H1 (cell line): ENCODE data around the gene SIK3. TPM values are rescaled to one million over a fixed set of nuclear protein-coding genes. Genes with fewer than 3 reads are reported as not detected.

Experiments used
- CTCF ChIA-PET: fragments of 300-600 bp; sonication (Branson Sonifier 250); formaldehyde crosslinking; loops from one replicate; lab custom pipeline; 2021; ENCODE audit not compliant: partially characterized antibody; lab: Charles Lee
- POLR2A ChIA-PET: fragments of 300-600 bp; sonication (Branson Sonifier 250); formaldehyde crosslinking; loops from one replicate; lab custom pipeline; 2021; ENCODE audit warnings: inconsistent platforms; ENCODE audit not compliant: partially characterized antibody; lab: Charles Lee
- DNase-seq, 2 experiments: peaks; one replicate each; pipeline versions ENCODE4 v3.0.0 to v3.0.0-alpha.2; 2010 to 2022; ENCODE audit warnings: low spot score in 2 of 2, low read depth in 1 of 2, mixed read lengths in 1 of 2
- FAIRE-seq: peaks from 2 replicates; lab custom pipeline; 2011; peaks lifted over from hg19 to GRCh38; lab: Jason Lieb, UNC
- H2AFZ ChIP-seq: 2 replicates; pipeline ENCODE4 v1.8.1; 2012; ENCODE audit warnings: low read length, inconsistent platforms
- H2AK5ac ChIP-seq: 2 replicates; pipeline ENCODE4 v1.6.1; 2013; ENCODE audit warnings: low read depth, low read length
- H2BK120ac ChIP-seq: replicated peaks from 2 replicates; pipeline ENCODE3; 2013; ENCODE audit warnings: low read depth, low read length, inconsistent platforms
- H2BK12ac ChIP-seq: 2 replicates; pipeline ENCODE4 v1.6.1; 2013; ENCODE audit warnings: low read depth, low read length
- H2BK15ac ChIP-seq: 2 replicates; pipeline ENCODE4 v1.6.1; 2013; ENCODE audit warnings: low read length
- H2BK20ac ChIP-seq: 2 replicates; pipeline ENCODE4 v1.6.1; 2013; ENCODE audit warnings: low read length
- H2BK5ac ChIP-seq: 2 replicates; pipeline ENCODE4 v1.6.1; 2013; ENCODE audit warnings: low read depth, low read length
- H3K14ac ChIP-seq: 2 replicates; pipeline ENCODE4 v1.6.1; 2013; ENCODE audit warnings: inconsistent platforms; ENCODE audit not compliant: insufficient read length
- H3K18ac ChIP-seq: 2 replicates; pipeline ENCODE4 v1.6.1; 2013; ENCODE audit warnings: low read length; ENCODE audit errors: extremely low read depth
- H3K23ac ChIP-seq: 2 replicates; pipeline ENCODE4 v1.6.1; 2013; ENCODE audit warnings: inconsistent platforms; ENCODE audit not compliant: insufficient read length
- H3K23me2 ChIP-seq: 2 replicates; pipeline ENCODE4 v1.6.1; 2013; ENCODE audit warnings: low read depth, low read length
- H3K27ac ChIP-seq: 2 replicates; pipeline ENCODE4 v1.6.1; 2011; ENCODE audit warnings: low read depth, low read length, inconsistent platforms
- H3K27me3 ChIP-seq, 4 experiments: replicated peaks in 1 of 4; 1 replicate in 1 of 4; 2 replicates in 3 of 4; pipeline versions ENCODE4 v1.6.1 to v1.8.1; 2011 to 2013; ENCODE audit warnings: low read length in 3 of 4, mild to moderate bottlenecking in 3 of 4, inconsistent platforms in 2 of 4, mixed read lengths in 2 of 4, moderate library complexity in 1 of 4; ENCODE audit not compliant: control insufficient read depth in 3 of 4, insufficient read depth in 3 of 4; ENCODE audit errors: extremely low read depth in 1 of 4
- H3K36me3 ChIP-seq, 4 experiments: 2 replicates each; pipeline versions ENCODE4 v1.6.1 to v1.8.1; 2011 to 2013; ENCODE audit warnings: mild to moderate bottlenecking in 4 of 4, low read length in 3 of 4, moderate library complexity in 2 of 4, control low read depth in 1 of 4, inconsistent platforms in 1 of 4; ENCODE audit not compliant: insufficient read depth in 4 of 4, control insufficient read depth in 2 of 4
- H3K4ac ChIP-seq: replicated peaks from 2 replicates; pipeline ENCODE3; 2013; ENCODE audit warnings: low read length, low read depth, mixed read lengths, inconsistent platforms; ENCODE audit not compliant: insufficient read length
- H3K4me1 ChIP-seq, 4 experiments: replicated peaks in 1 of 4; 1 replicate in 1 of 4; 2 replicates in 3 of 4; pipeline versions ENCODE4 v1.6.1 to v1.8.1; 2011 to 2013; ENCODE audit warnings: low read length in 3 of 4, inconsistent platforms in 2 of 4, mixed read lengths in 1 of 4; ENCODE audit not compliant: insufficient read depth in 4 of 4, control insufficient read depth in 3 of 4
- H3K4me2 ChIP-seq, 2 experiments: 2 replicates each; pipeline versions ENCODE4 v1.6.1 to v1.8.1; 2011 to 2013; ENCODE audit warnings: low read depth in 2 of 2, low read length in 2 of 2, control low read depth in 1 of 2, inconsistent platforms in 1 of 2, mild to moderate bottlenecking in 1 of 2; ENCODE audit not compliant: insufficient read depth in 1 of 2
- H3K4me3 ChIP-seq, 4 experiments: fragments of 200-600, 300-600 bp in 1 of 4; sonication (generic), shearing (Covaris generic), sonication (Bioruptor Twin) in 1 of 4; 2 replicates each; pipeline versions ENCODE4 v1.5.1 to v1.8.1; 2011 to 2016; ENCODE audit warnings: low read length in 4 of 4, low read depth in 3 of 4, control low read depth in 2 of 4, inconsistent platforms in 2 of 4, mild to moderate bottlenecking in 2 of 4, mixed read lengths in 1 of 4, moderate library complexity in 1 of 4; ENCODE audit not compliant: insufficient read depth in 2 of 4; ENCODE audit errors: extremely low read depth in 1 of 4
- H3K56ac ChIP-seq: replicated peaks from 2 replicates; pipeline ENCODE3; 2013; ENCODE audit warnings: low read depth, mild to moderate bottlenecking, mixed read lengths, low read length, inconsistent platforms; ENCODE audit not compliant: insufficient read length
- H3K79me1 ChIP-seq: 2 replicates; pipeline ENCODE4 v1.6.1; 2013; ENCODE audit warnings: low read depth, low read length, control low read depth
- H3K79me2 ChIP-seq, 2 experiments: 2 replicates each; pipeline versions ENCODE4 v1.6.1 to v1.8.1; 2012 to 2013; ENCODE audit warnings: low read length in 2 of 2, mild to moderate bottlenecking in 2 of 2, inconsistent platforms in 1 of 2; ENCODE audit not compliant: insufficient read depth in 2 of 2, control insufficient read depth in 1 of 2
- H3K9ac ChIP-seq, 4 experiments: replicated peaks in 1 of 4; 1 replicate in 1 of 4; 2 replicates in 3 of 4; pipeline versions ENCODE4 v1.6.1 to v1.8.1; 2011 to 2013; ENCODE audit warnings: low read depth in 3 of 4, low read length in 3 of 4, control low read depth in 2 of 4, mild to moderate bottlenecking in 2 of 4, moderate library complexity in 2 of 4, inconsistent platforms in 1 of 4; ENCODE audit errors: extremely low read depth in 1 of 4
- H3K9me3 ChIP-seq, 2 experiments: 2 replicates each; pipeline versions ENCODE4 v1.6.1 to v1.8.1; 2012 to 2013; ENCODE audit warnings: mild to moderate bottlenecking in 2 of 2, moderate library complexity in 2 of 2, control low read depth in 1 of 2, inconsistent platforms in 1 of 2, low read depth in 1 of 2, low read length in 1 of 2, mixed read lengths in 1 of 2; ENCODE audit not compliant: insufficient read depth in 2 of 2
- H4K20me1 ChIP-seq, 2 experiments: replicated peaks in 1 of 2; 2 replicates each; pipeline versions ENCODE3 to v1.8.1; 2011 to 2013; ENCODE audit warnings: inconsistent platforms in 2 of 2, low read length in 2 of 2, mild to moderate bottlenecking in 1 of 2; ENCODE audit not compliant: insufficient read depth in 2 of 2, control insufficient read depth in 1 of 2
- H4K5ac ChIP-seq: 2 replicates; pipeline ENCODE4 v1.6.1; 2013; ENCODE audit warnings: low read length, low read depth, mixed read lengths, inconsistent platforms; ENCODE audit not compliant: insufficient read length
- H4K8ac ChIP-seq: 2 replicates; pipeline ENCODE4 v1.8.0; 2013; ENCODE audit warnings: mild to moderate bottlenecking, moderate library complexity, low read length, inconsistent platforms; ENCODE audit not compliant: insufficient read depth; ENCODE audit errors: extremely low read depth
- H4K91ac ChIP-seq: replicated peaks from 2 replicates; pipeline ENCODE3; 2013; ENCODE audit warnings: low read length, mixed read lengths, inconsistent platforms; ENCODE audit not compliant: insufficient read length
- CEBPB ChIP-seq: IDR thresholded peaks from 2 replicates; pipeline ENCODE4 v1.6.1; 2012; ENCODE audit warnings: low read depth, low read length
- CHD2 ChIP-seq: IDR thresholded peaks from 2 replicates; pipeline ENCODE4 v1.6.1; 2012; ENCODE audit warnings: low read length, improper control_type of control experiment
- FOSL1 ChIP-seq: IDR thresholded peaks from 2 replicates; pipeline ENCODE4 v1.6.1; 2011; ENCODE audit warnings: mild to moderate bottlenecking, low read depth, low read length, moderate library complexity; ENCODE audit not compliant: insufficient read depth
- KDM5A ChIP-seq: fragments of 200-600 bp; IDR thresholded peaks from 2 replicates; pipeline ENCODE4 v1.7.1; 2012; ENCODE audit warnings: mild to moderate bottlenecking, low read length, inconsistent platforms, mixed read lengths
- RFX5 ChIP-seq: IDR thresholded peaks from 2 replicates; pipeline ENCODE4 v1.6.1; 2011; ENCODE audit warnings: low read depth, low read length, improper control_type of control experiment, borderline replicate concordance
- SIN3A ChIP-seq, 2 experiments: IDR thresholded peaks in 1 of 2; conservative IDR thresholded peaks in 1 of 2; 2 replicates each; pipeline ENCODE4 v1.6.1; 2011 to 2012; ENCODE audit warnings: low read length in 2 of 2, improper control_type of control experiment in 1 of 2, low read depth in 1 of 2, mild to moderate bottlenecking in 1 of 2
- SUZ12 ChIP-seq: fragments of 200-600 bp; sonication (generic); IDR thresholded peaks from 2 replicates; pipeline ENCODE4 v1.6.1; 2012; ENCODE audit warnings: mild to moderate bottlenecking, inconsistent platforms, low read length, moderate library complexity, mixed read lengths
- TBP ChIP-seq: IDR thresholded peaks from 2 replicates; pipeline ENCODE4 v1.6.1; 2011; ENCODE audit warnings: low read depth, low read length, improper control_type of control experiment
- ZNF274 ChIP-seq: IDR thresholded peaks from 2 replicates; pipeline ENCODE4 v1.7.0; 2012; ENCODE audit warnings: low read length, borderline replicate concordance; ENCODE audit errors: extremely low read depth
- WGBS, 2 experiments: shearing (Covaris generic) in 1 of 2; methylation state at CpG; one replicate each; pipeline versions ENCODE4 v1.1.6 to v1.1.7; 2013 to 2015; ENCODE audit warnings: low lambda C conversion rate in 2 of 2, mixed read lengths in 2 of 2, inconsistent platforms in 1 of 2, low coverage in 1 of 2, missing lambda C conversion rate in 1 of 2; ENCODE audit not compliant: insufficient replicate concordance in 2 of 2, insufficient coverage in 1 of 2, insufficient read length in 1 of 2; ENCODE audit errors: extremely low coverage in 1 of 2, missing lambda C conversion rate in 1 of 2; 5-methylcytosine and 5-hydroxymethylcytosine counted together
- polyA plus RNA-seq, 7 experiments: library from polyadenylated mRNA; depleted of rRNA in 3 of 7; stranded (reverse) in 5 of 7; unstranded in 2 of 7; fragments of >200 nt in 5 of 7; fragments of 200-250 nt in 2 of 7; gene quantifications; 1 replicate in 5 of 7; 2 replicates in 1 of 7; 4 replicates in 1 of 7; pipeline versions ENCODE4 v1.2.1 to v1.2.3, GENCODE V29; 2011 to 2013; ENCODE audit warnings: missing spikeins in 2 of 7, mixed read lengths in 2 of 7
- total RNA-seq: library from RNA; stranded (reverse); fragmentation: NEBNext Ultra II Directional; extraction: Animal tissue kit (Norgen Biotek cat#: 25700); gene quantifications from 2 replicates; pipeline ENCODE4 v1.2.1, GENCODE V29; 2021
- TF ChIP-seq, protein P1 (sequence below): IDR thresholded peaks from 2 replicates; pipeline ENCODE4 v1.6.1; 2011; ENCODE audit warnings: low read depth, mild to moderate bottlenecking, low read length; ENCODE audit not compliant: insufficient read depth
- TF ChIP-seq, protein P2 (sequence below), 3 experiments: IDR thresholded peaks; 1 replicate in 2 of 3; 2 replicates in 1 of 3; pipeline versions ENCODE4 v1.5.1 to v1.6.1; 2011; ENCODE audit warnings: low read length in 3 of 3, mild to moderate bottlenecking in 3 of 3, inconsistent platforms in 2 of 3, low read depth in 1 of 3, moderate library complexity in 1 of 3; ENCODE audit not compliant: insufficient read depth in 1 of 3; ENCODE audit errors: control extremely low read depth in 1 of 3

Gene SIK3
- total and polyA plus RNA-seq, 2 of the 8 experiments (the other 6 are each of a cell fraction or from before 2014, with no cell fraction given), result 19.9 to 32.1 TPM

DNA sequence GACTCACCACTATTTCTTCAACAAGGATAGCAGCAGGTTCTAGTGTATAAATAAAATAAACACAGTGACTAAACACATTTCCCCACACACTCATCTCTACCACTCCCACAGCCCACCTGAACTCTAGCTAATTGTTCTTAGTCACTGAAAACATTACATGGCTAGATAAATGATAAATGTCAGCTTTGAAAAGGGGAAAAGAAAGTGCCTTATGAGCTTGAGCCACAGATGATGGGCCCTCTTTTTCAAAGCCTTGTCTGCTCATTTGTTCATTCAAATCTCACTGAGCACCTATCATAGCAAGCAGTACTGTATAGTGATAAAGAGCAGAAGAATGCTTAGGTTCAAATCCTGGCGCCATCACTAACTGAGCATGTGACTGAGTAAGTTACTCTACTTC, 58.3 kb downstream of the SIK3 start:
- H3K23ac ChIP-seq, result no peak overlapping the region
- no peak overlapping the region for H2BK20ac ChIP-seq
- H3K4me3 ChIP-seq, result no peak overlapping the region
- H4K8ac ChIP-seq, result no peak overlapping the region
- H3K79me2 ChIP-seq, result peaks cover 0 to 57% of the 10 kb centered on the region in 2 experiments; a peak in 3 of 4 replicates
- no peaks in the 10 kb centered on the region for H3K79me1 ChIP-seq
- no peaks in the 10 kb centered on the region for H3K9me3 ChIP-seq
- no peaks in the 10 kb centered on the region for H3K36me3 ChIP-seq
- no peaks in the 10 kb centered on the region for H3K27me3 ChIP-seq
- POLR2A ChIA-PET, result interaction anchor here (0.7 to 1.1 kb wide), 3 partner anchors 12 to 59 kb away, joined by 3 to 4 read pairs (median 3); no protein-coding TSS in a partner anchor
- H2AFZ ChIP-seq, result no peak overlapping the region
- H2AK5ac ChIP-seq, result no peak overlapping the region
- peaks cover 0 to 10% (median 4%) of the 10 kb centered on the region in 4 experiments; a peak in 3 of 7 replicates for H3K4me1 ChIP-seq
- no peak overlapping the region for H2BK15ac ChIP-seq
- no peak overlapping the region for H3K4ac ChIP-seq
- no peaks in the 10 kb centered on the region for H3K23me2 ChIP-seq
- no peak overlapping the region for H3K56ac ChIP-seq
- no peak overlapping the region for H2BK120ac ChIP-seq
- peaks cover 0 to 2% of the 10 kb centered on the region in 2 experiments for H4K20me1 ChIP-seq
- H3K18ac ChIP-seq, result no peak overlapping the region
- H3K14ac ChIP-seq, result no peak overlapping the region
- H2BK5ac ChIP-seq, result no peak overlapping the region
- no peak overlapping the region for H3K9ac ChIP-seq
- no peak overlapping the region for H2BK12ac ChIP-seq
- FAIRE-seq (no peak), DNase-seq (no peak)
- no peak overlapping the region for H3K27ac ChIP-seq
- no peak overlapping the region for H4K91ac ChIP-seq
- TF ChIP-seq FOSL1 (no peak), RFX5 (no peak), SIN3A (conservative IDR thresholded peaks at IDR 0.05 in 1 of 2, IDR thresholded peaks at IDR 0.05 in 1 of 2; ENCODE audit: low read depth in 1 of 2, low read length in 2 of 2) (no peak), TBP (no peak), CEBPB (no peak), SUZ12 (no peak), ZNF274 (no peak), CHD2 (no peak), KDM5A (no peak)
- TF ChIP-seq, protein P1, sequence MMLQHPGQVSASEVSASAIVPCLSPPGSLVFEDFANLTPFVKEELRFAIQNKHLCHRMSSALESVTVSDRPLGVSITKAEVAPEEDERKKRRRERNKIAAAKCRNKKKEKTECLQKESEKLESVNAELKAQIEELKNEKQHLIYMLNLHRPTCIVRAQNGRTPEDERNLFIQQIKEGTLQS, result no peak
- TF ChIP-seq, protein P2, sequence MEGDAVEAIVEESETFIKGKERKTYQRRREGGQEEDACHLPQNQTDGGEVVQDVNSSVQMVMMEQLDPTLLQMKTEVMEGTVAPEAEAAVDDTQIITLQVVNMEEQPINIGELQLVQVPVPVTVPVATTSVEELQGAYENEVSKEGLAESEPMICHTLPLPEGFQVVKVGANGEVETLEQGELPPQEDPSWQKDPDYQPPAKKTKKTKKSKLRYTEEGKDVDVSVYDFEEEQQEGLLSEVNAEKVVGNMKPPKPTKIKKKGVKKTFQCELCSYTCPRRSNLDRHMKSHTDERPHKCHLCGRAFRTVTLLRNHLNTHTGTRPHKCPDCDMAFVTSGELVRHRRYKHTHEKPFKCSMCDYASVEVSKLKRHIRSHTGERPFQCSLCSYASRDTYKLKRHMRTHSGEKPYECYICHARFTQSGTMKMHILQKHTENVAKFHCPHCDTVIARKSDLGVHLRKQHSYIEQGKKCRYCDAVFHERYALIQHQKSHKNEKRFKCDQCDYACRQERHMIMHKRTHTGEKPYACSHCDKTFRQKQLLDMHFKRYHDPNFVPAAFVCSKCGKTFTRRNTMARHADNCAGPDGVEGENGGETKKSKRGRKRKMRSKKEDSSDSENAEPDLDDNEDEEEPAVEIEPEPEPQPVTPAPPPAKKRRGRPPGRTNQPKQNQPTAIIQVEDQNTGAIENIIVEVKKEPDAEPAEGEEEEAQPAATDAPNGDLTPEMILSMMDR (IDR thresholded peaks at IDR 0.05; ENCODE audit: control extremely low read depth in 1 of 3, insufficient read depth in 1 of 3, low read depth in 1 of 3, low read length in 3 of 3), result no peak
- TF ChIP-seq, all 59 proteins: peak for 0
- 88% methylated on average over 1 of the region's 1 CpG; no CpG with 5 or more reads in 1 of the 2 experiments for WGBS, 2 experiments
- CTCF ChIA-PET, result interaction anchor here (0.9 to 2.9 kb wide), 6 partner anchors 11 to 144 kb away, joined by 3 to 9 read pairs (median 3); no protein-coding TSS in a partner anchor
- no peak overlapping the region for H3K4me2 ChIP-seq
- H4K5ac ChIP-seq, result no peak overlapping the region
